Calu3 (cell line): ENCODE data around the gene TSPAN13. TPM values are rescaled to one million over a fixed set of nuclear protein-coding genes. Genes with fewer than 3 reads are reported as not detected.

Experiments used
- BruUV-seq: library from RNA; stranded (reverse); fragments of 400-500 nt; replicated peaks from 2 replicates; lab custom pipeline; 2021; lab: Mats Ljungman, UMichigan
- CTCF ChIA-PET: fragments of 300-600 bp; sonication (Branson Sonifier 250); formaldehyde crosslinking; loops from one replicate; lab custom pipeline; 2022; ENCODE audit warnings: antibody characterized with exemption; lab: Charles Lee
- DNase-seq: peaks from one replicate; pipeline ENCODE4 v3.0.0; 2022
- H3K27ac Mint-ChIP-seq: one replicate; pipeline ENCODE4 v1.8.0; 2022; ENCODE audit warnings: mixed read lengths; ENCODE audit not compliant: unreplicated experiment
- H3K27me3 Mint-ChIP-seq: one replicate; pipeline ENCODE4 v1.8.0; 2022; ENCODE audit warnings: mixed read lengths; ENCODE audit not compliant: unreplicated experiment
- H3K36me3 Mint-ChIP-seq: one replicate; pipeline ENCODE4 v1.8.0; 2022; ENCODE audit warnings: mild to moderate bottlenecking, moderate library complexity, mixed read lengths; ENCODE audit not compliant: insufficient read depth, unreplicated experiment
- H3K4me1 Mint-ChIP-seq: one replicate; pipeline ENCODE4 v1.8.0; 2022; ENCODE audit warnings: mild to moderate bottlenecking, low read depth, mixed read lengths; ENCODE audit not compliant: unreplicated experiment
- H3K4me3 Mint-ChIP-seq: one replicate; pipeline ENCODE4 v1.8.0; 2022; ENCODE audit warnings: mild to moderate bottlenecking, low read depth, moderate library complexity, mixed read lengths; ENCODE audit not compliant: unreplicated experiment
- H3K9me3 Mint-ChIP-seq: one replicate; pipeline ENCODE4 v1.8.0; 2022; ENCODE audit warnings: low read depth, mixed read lengths; ENCODE audit not compliant: unreplicated experiment
- CTCF ChIP-seq: fragments of 200-600 bp; IDR thresholded peaks from one replicate; pipeline ENCODE4 v1.8.0; 2022; ENCODE audit warnings: antibody characterized with exemption; ENCODE audit not compliant: unreplicated experiment
- intact Hi-C: fragments of 100-400 bp; cut with micrococcal nuclease; formaldehyde crosslinking; loops from one replicate; pipeline ENCODE4 v1.10.0; 2022; ENCODE audit not compliant: unreplicated experiment
- total RNA-seq: library from RNA; stranded (reverse); gene quantifications from 2 replicates; pipeline ENCODE4 v1.2.3, GENCODE V29; 2022

TSPAN13 gene
- total RNA-seq, 1 experiment from 2014 or later = 148 TPM

GRCh38 chr7:16726189-16726588, 27.4 kb upstream of the TSPAN13 start:
- no peaks in the 10 kb centered on the region for H3K4me1 Mint-ChIP-seq
- no peaks in the 10 kb centered on the region for H3K27me3 Mint-ChIP-seq
- H3K9me3 Mint-ChIP-seq = no peaks in the 10 kb centered on the region
- no peak for DNase-seq
- no peak overlapping the region for H3K4me3 Mint-ChIP-seq
- intact Hi-C loops = no loop called here
- no TSS peak for BruUV-seq
- CTCF ChIA-PET = no interaction called here
- no peak overlapping the region for H3K27ac Mint-ChIP-seq
- H3K36me3 Mint-ChIP-seq = no peaks in the 10 kb centered on the region
- no peak for TF ChIP-seq CTCF

- no peaks in the 10 kb centered on the region for H3K27me3 Mint-ChIP-seq
- H3K9me3 Mint-ChIP-seq = no peaks in the 10 kb centered on the region
- H3K4me3 Mint-ChIP-seq = no peak overlapping the region
- H3K36me3 Mint-ChIP-seq = no peaks in the 10 kb centered on the region
- H3K27ac Mint-ChIP-seq = no peak overlapping the region
- no peaks in the 10 kb centered on the region for H3K4me1 Mint-ChIP-seq
- intact Hi-C loops = no loop called here
- no peak for DNase-seq
- no peak for TF ChIP-seq CTCF
- BruUV-seq = no TSS peak
- CTCF ChIA-PET = no interaction called here
Observed at GRCh38 chr7:16727736-16728135, 25.8 kb upstream of the TSPAN13 start.

GRCh38 chr7:16728811-16729210, 24.7 kb upstream of the TSPAN13 start:
- H3K9me3 Mint-ChIP-seq = no peaks in the 10 kb centered on the region
- no peaks in the 10 kb centered on the region for H3K4me1 Mint-ChIP-seq
- H3K27ac Mint-ChIP-seq = no peak overlapping the region
- no TSS peak for BruUV-seq
- CTCF ChIA-PET = no interaction called here
- no peaks in the 10 kb centered on the region for H3K27me3 Mint-ChIP-seq
- no peak for TF ChIP-seq CTCF
- H3K4me3 Mint-ChIP-seq = no peak overlapping the region
- intact Hi-C loops = no loop called here
- DNase-seq = no peak
- H3K36me3 Mint-ChIP-seq = no peaks in the 10 kb centered on the region

DNA sequence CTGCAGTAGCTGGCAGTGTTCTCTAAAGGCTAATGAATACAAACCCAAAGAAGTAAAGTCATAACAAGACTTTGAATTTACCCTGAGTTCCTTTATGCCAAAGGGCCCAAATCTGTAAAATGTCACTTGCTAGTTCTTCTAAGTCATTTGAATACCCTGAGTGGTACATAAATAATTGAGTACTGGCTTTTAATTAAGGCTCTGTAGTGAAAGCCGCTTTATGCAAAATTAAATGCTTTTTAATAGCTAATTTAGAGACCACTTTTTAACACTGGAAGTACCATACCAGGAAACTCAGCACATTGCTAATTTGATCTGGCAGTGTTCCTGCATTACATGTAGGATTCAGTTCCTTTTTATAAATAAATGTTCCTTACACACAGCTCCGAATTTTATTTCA, 24.0 kb upstream of the TSPAN13 start:
- no peaks in the 10 kb centered on the region for H3K36me3 Mint-ChIP-seq
- CTCF ChIA-PET = no interaction called here

More for the DNA sequence above, 24.0 kb upstream of the TSPAN13 start:
- H3K27ac Mint-ChIP-seq = no peak overlapping the region
- intact Hi-C loops = no loop called here
- TF ChIP-seq CTCF = no peak
- no peak for DNase-seq
- H3K4me3 Mint-ChIP-seq = no peak overlapping the region
- H3K27me3 Mint-ChIP-seq = no peaks in the 10 kb centered on the region
- BruUV-seq = no TSS peak
- H3K4me1 Mint-ChIP-seq = no peaks in the 10 kb centered on the region
- H3K9me3 Mint-ChIP-seq = no peaks in the 10 kb centered on the region
